ENCODE results near the gene DPY30.
A peak's percentile ranks its signal among the peaks of the same experiment; 100 is the strongest.

The DPY30 gene

GRCh38 chr2:31986906-31987305 is 52.7 kb downstream of the DPY30 start:
- in situ Hi-C loops (cut with HindIII; ENCODE audit: low sequenced_read_pairs): no loop called here
- H3K4me3 ChIP-seq (ENCODE audit: low read depth, low read length): no peak overlapping the region
- TF ChIP-seq, protein P1, sequence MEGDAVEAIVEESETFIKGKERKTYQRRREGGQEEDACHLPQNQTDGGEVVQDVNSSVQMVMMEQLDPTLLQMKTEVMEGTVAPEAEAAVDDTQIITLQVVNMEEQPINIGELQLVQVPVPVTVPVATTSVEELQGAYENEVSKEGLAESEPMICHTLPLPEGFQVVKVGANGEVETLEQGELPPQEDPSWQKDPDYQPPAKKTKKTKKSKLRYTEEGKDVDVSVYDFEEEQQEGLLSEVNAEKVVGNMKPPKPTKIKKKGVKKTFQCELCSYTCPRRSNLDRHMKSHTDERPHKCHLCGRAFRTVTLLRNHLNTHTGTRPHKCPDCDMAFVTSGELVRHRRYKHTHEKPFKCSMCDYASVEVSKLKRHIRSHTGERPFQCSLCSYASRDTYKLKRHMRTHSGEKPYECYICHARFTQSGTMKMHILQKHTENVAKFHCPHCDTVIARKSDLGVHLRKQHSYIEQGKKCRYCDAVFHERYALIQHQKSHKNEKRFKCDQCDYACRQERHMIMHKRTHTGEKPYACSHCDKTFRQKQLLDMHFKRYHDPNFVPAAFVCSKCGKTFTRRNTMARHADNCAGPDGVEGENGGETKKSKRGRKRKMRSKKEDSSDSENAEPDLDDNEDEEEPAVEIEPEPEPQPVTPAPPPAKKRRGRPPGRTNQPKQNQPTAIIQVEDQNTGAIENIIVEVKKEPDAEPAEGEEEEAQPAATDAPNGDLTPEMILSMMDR (IDR thresholded peaks at IDR 0.05; ENCODE audit: low read depth, low read length): no peak
- no peak for DNase-seq (ENCODE audit: low read depth, low spot score)

GRCh38 chr2:31983762-31984467 is 55.7 kb downstream of the DPY30 start:
- in situ Hi-C loops (cut with HindIII; ENCODE audit: low sequenced_read_pairs): no loop called here
- TF ChIP-seq, protein P1 (IDR thresholded peaks at IDR 0.05; ENCODE audit: low read depth, low read length): no peak
- no peak overlapping the region for H3K4me3 ChIP-seq (ENCODE audit: low read depth, low read length)
- DNase-seq (ENCODE audit: low read depth, low spot score): no peak

DNA sequence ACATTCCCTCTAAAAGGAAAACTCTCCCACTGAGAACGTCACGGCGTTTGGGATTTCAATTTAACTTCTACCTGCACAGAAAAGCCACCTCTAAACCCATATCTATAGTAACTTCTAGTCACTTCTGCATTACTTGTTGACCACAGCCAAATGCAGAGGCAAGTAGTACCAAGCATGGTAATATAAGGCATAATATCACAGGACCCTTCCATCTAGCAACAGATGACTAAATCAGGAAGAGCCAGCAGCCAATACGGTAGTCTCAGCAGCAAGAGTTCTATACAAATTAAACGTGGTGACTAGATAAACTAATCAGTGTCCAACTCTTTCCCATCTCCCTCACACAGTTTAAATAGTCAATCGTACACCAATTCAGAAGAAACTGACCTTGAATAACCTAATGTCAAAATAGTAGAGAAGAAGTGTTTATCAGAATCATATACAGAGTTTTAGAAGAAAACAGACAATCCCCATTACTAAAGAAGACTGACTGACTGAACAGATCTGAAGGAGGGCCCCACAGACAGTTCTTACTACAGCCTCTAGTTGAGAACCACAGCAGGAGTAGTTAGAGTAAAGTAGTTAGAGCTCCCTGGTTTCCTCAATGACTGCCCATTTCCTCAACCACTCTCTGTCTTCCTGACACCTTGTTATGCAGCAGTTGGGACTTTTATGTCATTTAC is 58.8 kb downstream of the DPY30 start:
- TF ChIP-seq, protein P1 (IDR thresholded peaks at IDR 0.05; ENCODE audit: low read depth, low read length): no peak
- DNase-seq (ENCODE audit: low read depth, low spot score): peak; percentile 56
- H3K4me3 ChIP-seq (ENCODE audit: low read depth, low read length): no peak overlapping the region
- in situ Hi-C loops (cut with HindIII; ENCODE audit: low sequenced_read_pairs): no loop called here

GRCh38 chr2:31979956-31980355 is 59.6 kb downstream of the DPY30 start:
- in situ Hi-C loops (cut with HindIII; ENCODE audit: low sequenced_read_pairs): no loop called here
- DNase-seq (ENCODE audit: low read depth, low spot score): no peak
- TF ChIP-seq, protein P1 (IDR thresholded peaks at IDR 0.05; ENCODE audit: low read depth, low read length): no peak
- no peak overlapping the region for H3K4me3 ChIP-seq (ENCODE audit: low read depth, low read length)

DNA sequence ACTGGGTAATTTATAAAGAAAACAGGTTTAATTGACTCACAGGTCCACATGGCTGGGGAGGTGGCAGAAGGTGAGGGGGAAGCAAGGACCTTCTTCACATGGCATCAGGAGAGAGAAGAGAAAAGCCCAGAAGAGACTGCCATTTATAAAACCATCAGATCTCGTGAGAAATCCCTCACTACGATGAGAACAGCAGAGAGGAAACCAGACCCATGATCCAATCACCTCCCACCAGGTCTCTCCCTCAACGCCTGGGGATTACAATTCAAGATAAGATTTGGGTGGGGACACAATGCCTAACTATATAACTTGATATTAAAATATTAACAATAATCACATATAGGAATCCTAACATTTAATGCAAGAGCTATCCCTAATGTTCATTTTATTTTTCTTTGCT is 60.6 kb downstream of the DPY30 start:
- TF ChIP-seq, protein P1 (IDR thresholded peaks at IDR 0.05; ENCODE audit: low read depth, low read length): no peak
- no peak overlapping the region for H3K4me3 ChIP-seq (ENCODE audit: low read depth, low read length)
- in situ Hi-C loops (cut with HindIII; ENCODE audit: low sequenced_read_pairs): no loop called here
- no peak for DNase-seq (ENCODE audit: low read depth, low spot score)

DNA sequence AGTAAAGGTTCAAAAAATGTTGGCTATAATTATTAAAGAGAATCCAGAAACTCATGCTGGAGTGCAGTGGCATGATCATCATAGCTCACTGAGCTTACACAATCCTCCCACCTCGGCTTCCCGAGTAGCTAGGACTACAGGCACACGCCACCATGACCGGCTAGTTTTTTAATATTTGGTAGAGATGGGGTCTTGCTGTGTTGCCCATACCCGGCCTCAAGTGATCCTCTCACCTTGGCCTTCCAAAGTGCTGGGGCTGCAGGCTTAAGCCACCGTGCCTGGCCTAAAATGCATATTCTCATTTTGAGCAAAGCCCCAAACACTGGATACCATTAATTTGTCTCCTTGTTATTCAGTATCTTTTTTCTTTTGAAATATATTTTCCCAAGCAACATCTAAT is 61.2 kb downstream of the DPY30 start:
- in situ Hi-C loops (cut with HindIII; ENCODE audit: low sequenced_read_pairs): no loop called here
- no peak for DNase-seq (ENCODE audit: low read depth, low spot score)
- TF ChIP-seq, protein P1 (IDR thresholded peaks at IDR 0.05; ENCODE audit: low read depth, low read length): no peak
- H3K4me3 ChIP-seq (ENCODE audit: low read depth, low read length): no peak overlapping the region
